GM10266 (cell line): ENCODE measurements around the gene APOBEC4.
A peak's percentile ranks its signal among the peaks of the same experiment; 100 is the strongest.
"Not testable (repeated sequence)": the region's sequence is repeated elsewhere in the genome, so short reads cannot be mapped to it uniquely, and the experiment has no call there.

Experiments
- DNase-seq: peaks from one replicate; pipeline ENCODE4 v3.0.0; 2012; ENCODE audit errors: extremely low spot score
- TF ChIP-seq, protein P1 (sequence below): IDR thresholded peaks from 2 replicates; pipeline ENCODE4 v1.5.1; 2012; ENCODE audit warnings: mild to moderate bottlenecking, low read depth; ENCODE audit not compliant: control insufficient read depth, insufficient read depth; ENCODE audit errors: missing control alignments

The APOBEC4 gene

GRCh38 chr1:183634429-183635065 is 18.6 kb downstream of the APOBEC4 start:
- DNase-seq: peak; percentile 21
- TF ChIP-seq, protein P1, sequence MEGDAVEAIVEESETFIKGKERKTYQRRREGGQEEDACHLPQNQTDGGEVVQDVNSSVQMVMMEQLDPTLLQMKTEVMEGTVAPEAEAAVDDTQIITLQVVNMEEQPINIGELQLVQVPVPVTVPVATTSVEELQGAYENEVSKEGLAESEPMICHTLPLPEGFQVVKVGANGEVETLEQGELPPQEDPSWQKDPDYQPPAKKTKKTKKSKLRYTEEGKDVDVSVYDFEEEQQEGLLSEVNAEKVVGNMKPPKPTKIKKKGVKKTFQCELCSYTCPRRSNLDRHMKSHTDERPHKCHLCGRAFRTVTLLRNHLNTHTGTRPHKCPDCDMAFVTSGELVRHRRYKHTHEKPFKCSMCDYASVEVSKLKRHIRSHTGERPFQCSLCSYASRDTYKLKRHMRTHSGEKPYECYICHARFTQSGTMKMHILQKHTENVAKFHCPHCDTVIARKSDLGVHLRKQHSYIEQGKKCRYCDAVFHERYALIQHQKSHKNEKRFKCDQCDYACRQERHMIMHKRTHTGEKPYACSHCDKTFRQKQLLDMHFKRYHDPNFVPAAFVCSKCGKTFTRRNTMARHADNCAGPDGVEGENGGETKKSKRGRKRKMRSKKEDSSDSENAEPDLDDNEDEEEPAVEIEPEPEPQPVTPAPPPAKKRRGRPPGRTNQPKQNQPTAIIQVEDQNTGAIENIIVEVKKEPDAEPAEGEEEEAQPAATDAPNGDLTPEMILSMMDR: no peak

GRCh38 chr1:183633676-183634343 is 19.3 kb downstream of the APOBEC4 start:
- TF ChIP-seq, protein P1: peak; percentile 19
- DNase-seq: peak; percentile 45

- TF ChIP-seq, protein P1: no peak
- DNase-seq: no peak
Observed at GRCh38 chr1:183632964-183633363, 20.2 kb downstream of the APOBEC4 start.

DNA sequence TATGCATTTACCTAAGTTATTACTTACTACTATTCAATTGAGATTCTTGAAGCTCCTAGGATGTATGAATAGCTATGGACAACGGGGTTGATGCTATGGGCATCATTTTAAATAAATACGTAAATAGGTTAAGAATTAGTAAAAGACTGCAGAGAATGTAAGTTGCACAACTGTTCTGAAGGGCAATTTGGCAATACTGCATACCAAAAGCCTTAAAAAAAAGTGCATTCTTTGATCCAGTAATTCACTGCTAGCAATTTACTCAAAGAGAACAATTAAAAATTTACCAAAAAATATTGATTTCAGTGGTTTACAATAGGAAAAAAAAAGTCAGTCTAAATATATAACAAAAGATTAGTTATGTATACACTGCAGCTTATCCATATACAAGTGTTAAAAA is 21.0 kb downstream of the APOBEC4 start:
- DNase-seq: no peak
- TF ChIP-seq, protein P1: no peak

DNA sequence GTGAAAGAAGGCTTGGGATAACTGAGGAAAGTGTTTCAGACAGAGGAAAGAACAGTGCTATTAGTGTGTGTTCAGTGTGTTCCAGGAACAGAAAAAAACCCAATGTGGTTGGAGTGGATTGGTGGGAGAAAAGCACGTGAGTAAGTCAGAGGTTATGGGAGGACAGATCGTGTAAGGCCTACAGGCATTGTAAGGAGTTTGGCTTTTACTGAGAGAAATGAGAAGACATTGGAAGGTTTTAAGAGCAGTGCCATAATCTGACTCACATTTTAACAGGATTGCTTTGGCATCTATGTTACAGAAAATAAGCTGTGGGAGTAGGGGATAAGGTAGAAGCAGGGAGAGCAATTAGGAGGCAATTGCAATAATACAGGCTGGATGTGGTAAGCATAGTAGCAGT is 22.4 kb downstream of the APOBEC4 start:
- DNase-seq: no peak
- TF ChIP-seq, protein P1: no peak

DNA sequence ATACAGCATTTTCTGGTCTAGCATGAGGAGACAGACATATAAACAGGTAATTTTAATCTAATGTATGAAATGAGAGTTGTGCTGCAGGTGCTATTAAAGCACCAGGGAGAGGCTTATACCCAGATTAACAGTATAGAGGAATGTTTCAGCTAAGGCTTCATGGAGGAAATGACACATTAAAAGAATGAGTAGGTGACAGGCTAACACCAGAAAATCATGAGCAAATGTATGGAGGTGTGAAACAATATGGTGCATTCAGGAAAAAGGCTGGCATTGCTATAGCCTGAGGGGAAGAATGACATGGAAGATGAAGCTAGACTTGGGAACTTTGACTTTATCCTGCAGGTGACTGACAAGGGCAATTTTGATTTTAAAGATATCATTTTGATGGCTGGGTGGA is 24.6 kb downstream of the APOBEC4 start:
- TF ChIP-seq, protein P1: no peak

GRCh38 chr1:183626236-183626635 is 26.9 kb downstream of the APOBEC4 start:
- not testable (repeated sequence) for DNase-seq

More for the DNA sequence above, 24.6 kb downstream of the APOBEC4 start:
- DNase-seq: no peak
